Neural cell (in vitro differentiated cells): ENCODE measurements around the gene GTSE1.

Source experiments
- EZH2 ChIP-seq: fragments of 200-600, 300-800 bp; shearing (Covaris generic), sonication (generic); IDR thresholded peaks from 2 replicates; pipeline ENCODE4 v1.6.1; 2014; ENCODE audit warnings: antibody characterized with exemption, low read length, borderline replicate concordance, mild to moderate bottlenecking; ENCODE audit not compliant: insufficient read depth, poor library complexity, severe bottlenecking
- POLR2AphosphoS5 ChIP-seq: IDR thresholded peaks from 2 replicates; pipeline ENCODE4 v1.6.1; 2012
- TAF1 ChIP-seq: IDR thresholded peaks from 2 replicates; pipeline ENCODE4 v1.6.1; 2012; ENCODE audit warnings: low read depth

GRCh38 chr22:46294784-46295183 lies 1.9 kb upstream of the GTSE1 start:
- TF ChIP-seq TAF1: no peak
- TF ChIP-seq EZH2: no peak
- no peak for TF ChIP-seq POLR2AphosphoS5
